ENCODE data around the gene RPL31.

- TF ChIP-seq CSDC2 (CRISPR knock-in tag; IDR thresholded peaks at IDR 0.05), result no peak
- no peak for TF ChIP-seq ZFP3 (CRISPR knock-in tag; IDR thresholded peaks at IDR 0.05)
- no peak for TF ChIP-seq TSHZ2 (CRISPR knock-in tag; IDR thresholded peaks at IDR 0.05)
- TF ChIP-seq ZNF70 (CRISPR knock-in tag; IDR thresholded peaks at IDR 0.05), result no peak
- no peak for TF ChIP-seq ARNTL (CRISPR knock-in tag; IDR thresholded peaks at IDR 0.05; ENCODE audit: borderline replicate concordance, low read depth)
- no peak for TF ChIP-seq ZFP30 (CRISPR knock-in tag; IDR thresholded peaks at IDR 0.05)
Observed at GRCh38 chr2:101023327-101024107, 21.4 kb downstream of the RPL31 start.

Measured in SK-N-SH treated with all-trans-retinoic acid at 6 μM for 48 hours (cell line).